ENCODE data around the gene DACH1. TPM values are rescaled to one million over a fixed set of nuclear protein-coding genes. Genes with fewer than 3 reads are reported as not detected.

The DACH1 gene
- total RNA-seq, 1 donor, result 0.09 TPM

GRCh38 chr13:71610876-71611275, 256.1 kb downstream of the DACH1 start:
- no peak overlapping the region for H3K4me3 ChIP-seq (ENCODE audit: low read depth, low read length)
- no peak for DNase-seq (ENCODE audit: low read depth)
- no peak for TF ChIP-seq CTCF (IDR thresholded peaks at IDR 0.05; ENCODE audit: insufficient read depth, low read length)

- H3K4me3 ChIP-seq (ENCODE audit: low read depth, low read length), result no peak overlapping the region
- DNase-seq (ENCODE audit: low read depth), result no peak
- TF ChIP-seq CTCF (IDR thresholded peaks at IDR 0.05; ENCODE audit: insufficient read depth, low read length), result no peak
Measured at GRCh38 chr13:71609271-71609670, 257.7 kb downstream of the DACH1 start.

GRCh38 chr13:71607575-71607974, 259.4 kb downstream of the DACH1 start:
- TF ChIP-seq CTCF (IDR thresholded peaks at IDR 0.05; ENCODE audit: insufficient read depth, low read length), result no peak
- no peak for DNase-seq (ENCODE audit: low read depth)
- no peak overlapping the region for H3K4me3 ChIP-seq (ENCODE audit: low read depth, low read length)

GRCh38 chr13:71606818-71607217, 260.2 kb downstream of the DACH1 start:
- TF ChIP-seq CTCF (IDR thresholded peaks at IDR 0.05; ENCODE audit: insufficient read depth, low read length), result no peak
- no peak for DNase-seq (ENCODE audit: low read depth)
- H3K4me3 ChIP-seq (ENCODE audit: low read depth, low read length), result no peak overlapping the region

- TF ChIP-seq CTCF (IDR thresholded peaks at IDR 0.05; ENCODE audit: insufficient read depth, low read length), result no peak
- DNase-seq (ENCODE audit: low read depth), result no peak
- no peak overlapping the region for H3K4me3 ChIP-seq (ENCODE audit: low read depth, low read length)
Measured at GRCh38 chr13:71605744-71606143, 261.3 kb downstream of the DACH1 start.

- TF ChIP-seq CTCF (IDR thresholded peaks at IDR 0.05; ENCODE audit: insufficient read depth, low read length), result no peak
- DNase-seq (ENCODE audit: low read depth), result no peak
- no peak overlapping the region for H3K4me3 ChIP-seq (ENCODE audit: low read depth, low read length)
Measured at GRCh38 chr13:71603255-71603654, 263.7 kb downstream of the DACH1 start.

GRCh38 chr13:71602344-71602743, 264.7 kb downstream of the DACH1 start:
- no peak overlapping the region for H3K4me3 ChIP-seq (ENCODE audit: low read depth, low read length)
- TF ChIP-seq CTCF (IDR thresholded peaks at IDR 0.05; ENCODE audit: insufficient read depth, low read length), result no peak
- no peak for DNase-seq (ENCODE audit: low read depth)
